Left ventricle myocardium inferior (tissue), 1 donor: ENCODE data around the gene IMP3. TPM values are rescaled to one million over a fixed set of nuclear protein-coding genes. Genes with fewer than 3 reads are reported as not detected.
A peak's percentile ranks its signal among the peaks of the same experiment; 100 is the strongest.

Experiments used
- DNase-seq: peaks from one replicate; pipeline ENCODE4 v3.0.0-alpha.2; 2020
- H3K27ac ChIP-seq: fragments of 200-600 bp; replicated peaks from 2 replicates; pipeline ENCODE4 v1.8.0; 2021
- H3K27me3 ChIP-seq: fragments of 200-600 bp; 2 replicates; pipeline ENCODE4 v1.8.0; 2021; ENCODE audit warnings: low read depth
- H3K36me3 ChIP-seq: fragments of 200-600 bp; 2 replicates; pipeline ENCODE4 v1.8.0; 2021
- H3K4me1 ChIP-seq: fragments of 200-600 bp; 2 replicates; pipeline ENCODE4 v1.8.0; 2021
- H3K4me3 ChIP-seq: fragments of 200-600 bp; 2 replicates; pipeline ENCODE4 v1.8.0; 2021; ENCODE audit warnings: mild to moderate bottlenecking, moderate library complexity
- H3K9me3 ChIP-seq: fragments of 200-600 bp; replicated peaks from 2 replicates; pipeline ENCODE4 v1.8.0; 2021
- CTCF ChIP-seq: fragments of 200-600 bp; IDR thresholded peaks from 2 replicates; pipeline ENCODE4 v1.8.0; 2021; ENCODE audit warnings: antibody characterized with exemption, mild to moderate bottlenecking, borderline replicate concordance
- intact Hi-C: fragments of 100-400 bp; cut with micrococcal nuclease; formaldehyde crosslinking; loops from one replicate; pipeline ENCODE4 v1.11.0; 2022
- total RNA-seq: library from RNA; stranded (reverse); fragmentation: NEBNext Ultra II Directional; extraction: Animal tissue kit (Norgen Biotek cat#: 25700); gene quantifications from one replicate; pipeline ENCODE4 v1.2.1, GENCODE V29; 2021
- donor health status: DM: no; HTN: yes; CAD: no; lungs with severe emphysema.

The IMP3 gene
- total RNA-seq, 1 donor from 2014 or later, result 49.1 TPM

- intact Hi-C loops, result no loop called here
Observed at GRCh38 chr15:75625542-75626347, 14.3 kb downstream of the IMP3 start, which contains the start of gene SNUPN. SNUPN (minus strand) TSS chr15:75625725; CDS start chr15:75621051, 4,674 bp downstream.

GRCh38 chr15:75622505-75622904 lies 17.5 kb downstream of the IMP3 start:
- TF ChIP-seq CTCF, result no peak
- intact Hi-C loops, result no loop called here
- Histone ChIP-seq H3K36me3 (peaks cover 32% of the 10 kb centered on the region), H3K27me3 (no peaks in the 10 kb centered on the region), H3K9me3 (no peaks in the 10 kb centered on the region), H3K4me3 (no peak overlapping the region), H3K4me1 (peaks cover 43% of the 10 kb centered on the region), H3K27ac (no peak overlapping the region)
- DNase-seq, result no peak

More at GRCh38 chr15:75625542-75626347, 14.3 kb downstream of the IMP3 start, which contains the start of gene SNUPN:
- Histone ChIP-seq H3K4me3 (peak within 1 kb of the TSS; percentile 78), H3K9me3 (no peaks in the 10 kb centered on the region), H3K4me1 (peaks cover 31% of the 10 kb centered on the region), H3K36me3 (no peaks in the 10 kb centered on the region), H3K27ac (peak within 1 kb of the TSS; percentile 96), H3K27me3 (no peaks in the 10 kb centered on the region)
- DNase-seq, result peak; percentile 95
- no peak for TF ChIP-seq CTCF

- Histone ChIP-seq H3K4me1 (peaks cover 36% of the 10 kb centered on the region), H3K27ac (peak overlapping the region; percentile 81), H3K4me3 (peak overlapping the region; percentile 37), H3K27me3 (no peaks in the 10 kb centered on the region), H3K36me3 (peaks cover 47% of the 10 kb centered on the region), H3K9me3 (no peaks in the 10 kb centered on the region)
- TF ChIP-seq CTCF, result peak; percentile 49
- intact Hi-C loops, result no loop called here
- DNase-seq, result peak; percentile 77
Observed at GRCh38 chr15:75620841-75621391, 19.1 kb downstream of the IMP3 start.

GRCh38 chr15:75620058-75620820 lies 19.8 kb downstream of the IMP3 start:
- Histone ChIP-seq H3K9me3 (no peaks in the 10 kb centered on the region), H3K27me3 (no peaks in the 10 kb centered on the region), H3K27ac (peak overlapping the region; percentile 81), H3K4me3 (peak overlapping the region; percentile 37), H3K36me3 (peaks cover 54% of the 10 kb centered on the region), H3K4me1 (peaks cover 32% of the 10 kb centered on the region)
- TF ChIP-seq CTCF, result no peak
- peak; percentile 29 for DNase-seq
- intact Hi-C loops, result no loop called here

- Histone ChIP-seq H3K36me3 (peaks cover 89% of the 10 kb centered on the region), H3K27ac (no peak overlapping the region), H3K27me3 (no peaks in the 10 kb centered on the region), H3K4me3 (no peak overlapping the region), H3K4me1 (peaks cover 22% of the 10 kb centered on the region), H3K9me3 (no peaks in the 10 kb centered on the region)
- intact Hi-C loops, result no loop called here
- TF ChIP-seq CTCF, result no peak
- no peak for DNase-seq
Observed at GRCh38 chr15:75616766-75617165, 23.3 kb downstream of the IMP3 start.
